ENCODE results near the gene NCKAP5.

NCKAP5 gene

GRCh38 chr2:132911726-132912724 lies 656.2 kb downstream of the NCKAP5 start:
- no peak for DNase-seq

DNA sequence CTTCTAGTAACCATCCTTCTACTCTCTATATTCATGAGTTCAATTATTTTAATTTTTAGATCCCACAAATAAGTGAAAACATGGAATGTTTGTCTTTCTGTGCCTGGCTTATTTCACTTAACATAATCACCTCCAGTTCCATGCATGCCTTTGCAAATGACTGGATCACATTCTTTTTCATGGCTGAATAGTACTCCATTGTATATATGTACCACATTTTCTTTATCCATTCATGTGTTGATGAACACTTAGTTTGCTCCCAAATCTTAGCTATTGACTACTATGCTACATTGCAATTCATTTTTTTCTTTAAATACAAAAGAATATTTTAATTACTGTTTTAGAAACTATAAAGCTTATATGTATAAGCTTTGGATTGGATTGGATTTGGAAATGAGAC lies 657.8 kb downstream of the NCKAP5 start:
- DNase-seq = no peak

- DNase-seq = no peak
These were observed 658.8 kb downstream of the NCKAP5 start for GRCh38 chr2:132909427-132909826.

- no peak for DNase-seq
These were observed 664.0 kb downstream of the NCKAP5 start for GRCh38 chr2:132904142-132904842.

- DNase-seq = no peak
These were observed 665.6 kb downstream of the NCKAP5 start for GRCh38 chr2:132902626-132903025.

DNA sequence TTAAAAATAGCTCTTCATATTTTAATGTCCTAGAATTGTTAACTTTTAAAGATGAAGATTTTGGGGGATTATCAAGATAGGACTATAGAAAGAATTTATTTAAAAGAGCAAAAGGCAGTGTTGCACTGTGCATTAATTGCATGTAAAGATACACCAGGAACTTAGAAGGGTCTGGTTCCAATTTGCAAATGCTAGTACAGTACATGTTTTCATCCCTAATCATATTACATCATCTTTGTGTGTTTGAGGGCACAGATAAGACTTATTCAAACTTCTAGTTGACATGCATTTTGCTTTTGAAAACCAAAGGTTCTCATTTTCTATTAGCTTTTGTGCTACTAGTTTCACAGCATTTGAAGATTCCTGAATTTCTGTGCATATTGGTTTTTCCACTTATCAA lies 666.6 kb downstream of the NCKAP5 start:
- DNase-seq = no peak

DNA sequence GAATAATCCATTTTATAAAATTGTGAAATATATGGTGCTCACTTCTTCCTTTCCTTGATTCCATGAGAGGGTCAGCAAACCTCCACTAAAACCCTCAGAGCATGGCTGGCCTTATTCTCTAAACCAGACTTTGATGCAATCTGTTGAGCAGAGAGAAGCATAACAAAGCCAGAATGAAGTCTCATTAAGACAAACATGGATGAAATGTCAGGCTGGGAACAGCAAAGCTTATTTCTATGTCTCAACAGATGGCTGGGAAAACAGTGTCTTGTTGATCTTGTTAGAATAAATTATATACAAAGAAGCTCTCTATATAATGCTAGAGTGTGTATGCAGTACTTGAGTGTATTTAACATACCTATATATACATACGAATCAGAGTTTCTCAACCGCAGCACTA lies 671.2 kb downstream of the NCKAP5 start:
- DNase-seq = no peak

DNA sequence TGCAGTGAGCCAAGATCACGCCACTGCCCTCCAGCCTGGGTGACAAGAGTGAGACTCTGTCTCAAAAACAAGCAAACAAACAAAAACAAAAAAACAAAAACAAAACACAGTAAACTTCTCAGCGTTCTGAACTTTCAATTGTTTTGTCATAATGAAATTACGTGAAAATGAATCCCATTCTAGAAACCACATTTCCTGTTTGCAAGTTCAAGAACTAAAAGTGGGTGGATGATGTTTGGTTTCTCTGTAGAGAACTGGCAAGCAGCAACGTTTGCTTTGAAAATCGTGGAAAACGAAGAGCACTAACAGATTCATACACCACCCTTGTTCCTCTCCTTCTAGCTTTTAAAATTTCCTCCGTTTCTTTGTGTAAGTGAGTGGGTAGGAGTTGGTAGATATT lies 672.2 kb downstream of the NCKAP5 start:
- DNase-seq = no peak

DNA sequence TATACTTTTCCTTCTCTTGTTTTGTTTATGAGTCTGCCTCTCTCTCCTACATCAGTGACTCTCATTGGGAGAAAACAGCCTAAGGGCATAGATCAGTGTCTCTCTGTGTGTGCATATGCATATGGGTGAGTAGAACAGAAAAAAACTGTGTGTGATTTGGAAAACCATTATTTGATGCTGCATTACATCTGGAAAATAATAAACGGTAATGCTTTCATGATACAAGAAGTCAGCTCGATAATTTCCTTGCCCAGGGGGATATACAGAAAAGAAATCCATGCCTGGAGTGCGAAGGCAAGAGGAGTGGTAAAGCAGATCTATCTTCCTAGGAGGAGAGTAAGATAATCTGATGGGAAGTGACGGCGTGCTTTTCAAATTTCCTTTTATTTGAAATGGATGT lies 676.8 kb downstream of the NCKAP5 start:
- no peak for DNase-seq

GRCh38 chr2:132886574-132886973 lies 681.7 kb downstream of the NCKAP5 start:
- no peak for DNase-seq

- no peak for DNase-seq
These were observed 683.6 kb downstream of the NCKAP5 start for GRCh38 chr2:132884705-132885104.

DNA sequence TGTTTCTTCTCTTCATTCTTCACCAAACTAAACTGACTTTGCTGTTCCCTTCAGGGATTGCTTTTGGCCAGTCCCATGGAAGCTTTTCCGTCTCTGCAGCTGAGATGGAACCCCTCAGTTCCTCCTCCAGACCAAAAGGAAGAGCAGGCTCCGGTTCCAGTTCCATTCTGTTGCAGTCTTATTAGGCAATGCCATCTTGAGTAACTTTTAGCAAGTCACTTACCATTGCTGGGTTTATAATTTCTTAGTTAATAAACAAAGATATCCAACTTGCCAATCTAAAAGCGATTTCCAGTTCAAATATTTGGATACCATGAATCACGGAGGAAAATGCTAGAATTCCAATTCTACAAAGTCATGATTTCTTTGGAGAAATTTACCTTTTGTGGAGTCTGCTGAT lies 684.0 kb downstream of the NCKAP5 start:
- no peak for DNase-seq

DNA sequence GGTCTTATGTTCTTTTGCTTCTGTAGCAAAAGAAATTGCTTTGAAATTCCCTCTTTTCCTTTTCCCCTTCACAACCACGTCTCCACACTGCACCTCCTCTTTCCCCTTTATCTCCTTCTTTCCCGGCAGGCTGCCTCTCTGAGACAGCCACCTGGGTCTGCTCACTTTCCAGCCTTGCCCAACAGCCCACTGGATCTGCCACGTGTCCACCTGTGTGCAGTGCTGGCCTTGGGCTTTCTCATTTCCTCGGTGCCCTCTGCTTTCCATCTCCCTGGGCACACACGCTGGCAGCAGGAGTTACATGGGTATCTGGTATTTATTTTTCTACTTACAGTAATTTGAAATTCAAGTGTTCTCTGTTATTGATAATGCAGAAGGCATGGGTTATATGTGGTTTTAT lies 684.8 kb downstream of the NCKAP5 start:
- no peak for DNase-seq

GRCh38 chr2:132881546-132881945 lies 686.7 kb downstream of the NCKAP5 start:
- DNase-seq = no peak

DNA sequence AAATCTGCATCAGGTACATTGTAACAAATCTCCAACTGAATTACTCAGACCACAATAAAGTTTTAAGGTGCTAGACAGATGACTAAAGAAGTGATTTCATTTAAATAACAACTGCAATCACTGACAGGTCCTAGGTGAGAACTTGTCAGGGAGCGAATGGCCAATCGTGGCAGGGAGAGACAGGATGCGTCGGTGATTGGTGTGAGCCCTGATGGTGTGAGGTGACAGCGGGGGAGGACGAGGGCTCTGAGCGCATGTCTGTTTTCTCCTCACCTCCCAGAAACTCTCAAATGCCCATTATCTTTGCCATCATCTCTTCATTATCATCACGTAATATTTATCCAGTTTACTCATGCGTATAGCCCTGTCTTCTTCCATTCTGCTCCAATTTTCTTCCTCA lies 690.3 kb downstream of the NCKAP5 start:
- DNase-seq = no peak

- no peak for DNase-seq
These were observed 691.4 kb downstream of the NCKAP5 start for GRCh38 chr2:132876745-132877391.

- DNase-seq = no peak
These were observed 693.1 kb downstream of the NCKAP5 start for GRCh38 chr2:132875193-132875592.

DNA sequence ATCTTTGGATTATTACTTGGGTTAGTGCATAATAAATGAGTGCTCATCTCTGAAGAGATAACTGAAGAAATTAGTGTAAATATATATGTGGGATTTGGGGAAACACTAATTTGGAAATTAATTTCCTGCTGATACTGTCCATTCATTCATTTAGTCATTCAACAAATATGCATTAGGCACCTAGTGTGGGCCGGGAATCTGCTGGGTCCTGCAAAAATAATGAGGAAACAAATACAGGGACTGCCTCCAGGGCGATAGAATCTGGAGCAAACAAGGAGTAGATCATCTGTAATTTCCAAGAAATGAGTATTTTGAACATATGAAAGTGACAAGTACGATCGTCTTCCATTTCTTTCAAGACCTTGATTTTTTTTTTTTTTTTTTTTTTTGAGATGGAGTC lies 694.5 kb downstream of the NCKAP5 start:
- no peak for DNase-seq

DNA sequence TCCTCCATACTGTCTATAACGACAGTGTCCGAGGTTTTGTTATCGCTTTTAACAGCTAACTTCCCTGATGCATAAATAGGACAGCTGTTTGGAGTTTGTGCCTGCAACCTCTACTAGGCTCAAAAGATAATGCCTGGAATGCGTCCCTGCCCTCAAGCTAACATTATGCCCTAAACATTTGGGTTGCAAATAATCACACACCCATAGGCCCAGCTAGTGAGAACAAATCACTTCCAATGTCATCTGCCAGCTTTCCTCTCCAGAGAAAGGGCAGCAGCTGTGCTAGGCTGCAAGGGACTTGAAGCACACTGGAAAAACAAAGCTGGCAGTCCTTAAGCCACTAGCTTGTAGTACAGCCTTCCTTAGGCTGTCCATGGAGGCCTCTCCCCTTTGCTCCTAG lies 696.4 kb downstream of the NCKAP5 start:
- no peak for DNase-seq

GRCh38 chr2:132863961-132864360 lies 704.3 kb downstream of the NCKAP5 start:
- no peak for DNase-seq

DNA sequence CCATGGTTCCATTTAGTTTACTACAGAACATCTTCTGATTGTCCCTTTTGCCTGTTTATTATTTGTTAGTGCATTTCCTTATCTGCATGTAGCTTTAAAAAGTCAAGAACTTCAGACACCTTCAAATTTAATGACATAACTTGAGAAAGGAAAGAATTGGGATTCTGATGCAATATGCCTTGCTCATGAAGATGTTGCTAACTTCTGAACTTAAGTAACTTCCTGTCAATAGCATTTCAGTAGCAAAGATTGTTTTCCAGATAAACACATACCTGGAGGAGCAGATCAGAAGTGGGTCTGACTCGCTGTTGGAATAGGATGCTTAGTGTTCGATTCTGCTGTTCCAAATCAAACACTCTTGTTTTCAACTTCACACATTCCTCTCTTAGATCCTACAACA lies 708.0 kb downstream of the NCKAP5 start:
- DNase-seq = no peak

DNA sequence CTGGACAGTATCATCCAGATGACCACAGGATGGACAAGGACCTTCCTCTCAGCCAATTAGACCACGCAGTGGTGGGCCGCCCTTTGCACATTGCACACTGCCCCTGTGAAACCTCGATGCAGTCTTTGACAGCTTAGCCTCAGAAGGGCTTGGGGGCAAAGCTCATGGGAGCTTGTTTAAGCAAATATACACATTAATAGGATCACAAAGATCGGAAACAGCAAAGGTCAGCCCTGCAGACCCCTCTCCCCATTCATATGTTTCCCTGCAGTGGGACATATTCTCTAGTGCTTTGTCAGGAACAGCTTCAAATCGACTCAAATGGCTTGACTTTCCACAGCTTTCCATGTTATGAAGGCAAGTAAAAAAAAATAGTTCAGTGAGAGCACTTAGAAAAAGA lies 708.7 kb downstream of the NCKAP5 start:
- no peak for DNase-seq

DNA sequence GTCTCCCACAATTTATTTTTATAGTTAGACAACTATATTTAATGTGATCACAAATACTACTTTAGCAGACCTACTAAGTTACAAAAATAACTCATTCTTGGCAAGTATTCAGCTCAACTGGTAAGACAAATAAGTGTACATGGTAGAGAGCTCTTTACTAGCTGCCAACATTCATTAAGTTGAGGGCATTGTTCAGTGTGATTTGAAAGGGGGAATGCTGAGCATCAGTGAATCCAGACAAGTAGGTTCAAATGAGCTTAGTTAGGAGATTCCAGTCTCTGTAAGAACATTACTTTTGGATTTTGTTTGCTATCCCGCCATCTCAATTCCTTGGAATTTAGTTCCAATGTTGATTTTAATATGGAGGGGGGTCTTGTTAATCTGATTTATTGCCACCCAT lies 710.9 kb downstream of the NCKAP5 start:
- no peak for DNase-seq

DNA sequence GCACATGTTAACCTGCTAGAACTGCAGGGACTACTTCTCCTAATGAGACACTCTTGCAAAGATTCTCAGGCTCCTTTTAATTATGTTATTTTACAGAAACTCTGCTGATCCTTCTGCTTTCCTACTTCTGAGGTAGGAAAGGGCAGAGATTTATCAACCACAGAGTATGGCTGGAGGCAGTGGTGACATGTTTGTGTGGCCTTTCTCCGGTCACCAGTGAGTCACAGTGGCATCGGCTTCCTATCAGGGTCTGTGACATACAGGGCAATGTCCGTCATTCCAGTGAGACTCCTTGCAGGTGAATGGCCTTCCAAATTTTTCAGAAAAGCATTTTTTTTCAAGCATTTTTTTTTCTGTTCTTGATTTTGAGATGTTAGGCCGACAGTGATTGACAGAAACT lies 717.6 kb downstream of the NCKAP5 start:
- DNase-seq = no peak

All from activated naive CD4-positive, alpha-beta T cell treated with Interleukin-2 at 50 U/mL for 16 hours (primary cell).